GM18519 (cell line): ENCODE measurements around the gene N4BP3.

Experiments
- ATAC-seq: cut with Tn5 transposase; IDR thresholded peaks from one replicate; pipeline ENCODE4 v1.9.1; 2021; ENCODE audit warnings: mild to moderate bottlenecking, moderate library complexity; ENCODE audit not compliant: unreplicated experiment, low FRiP score

The N4BP3 gene

DNA sequence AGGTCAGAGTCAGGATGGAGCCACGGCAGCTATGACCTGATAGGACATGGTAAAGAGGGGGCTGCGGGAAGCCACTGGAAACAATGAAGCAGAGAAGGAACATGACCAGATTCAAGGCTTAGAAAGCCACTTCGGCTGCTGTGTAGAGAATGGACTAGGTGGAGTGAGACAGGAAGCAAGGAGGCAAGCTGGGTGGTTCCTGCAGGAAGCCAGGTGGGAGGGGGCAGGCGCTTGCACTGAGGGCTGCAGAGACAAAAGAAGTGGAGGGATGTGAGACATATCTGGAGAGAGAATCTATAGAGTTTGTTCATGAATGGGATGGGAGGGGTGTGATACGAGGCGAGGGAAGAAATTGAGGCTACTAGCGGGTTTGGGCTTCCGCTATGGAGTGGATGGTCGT lies 19.0 kb upstream of the N4BP3 start:
- no peak for ATAC-seq

DNA sequence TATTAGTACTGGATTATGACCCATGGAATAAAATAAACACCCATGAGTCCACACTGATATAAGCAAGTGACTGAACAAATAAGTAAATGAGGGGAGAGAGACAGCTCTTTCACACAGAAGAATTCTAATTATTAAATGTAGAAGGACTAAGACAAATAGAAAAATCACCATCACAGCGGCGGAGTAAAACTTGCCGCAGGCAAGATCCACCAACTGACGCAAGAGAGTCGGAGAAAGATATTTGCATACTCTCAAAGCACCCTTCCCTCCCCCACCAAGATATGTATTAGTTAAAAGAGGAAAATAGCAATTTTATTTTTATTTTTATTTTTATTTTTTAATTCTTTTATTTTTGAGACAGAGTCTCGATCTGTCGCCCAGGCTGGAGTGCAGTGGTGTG lies 14.6 kb upstream of the N4BP3 start:
- ATAC-seq, result no peak

DNA sequence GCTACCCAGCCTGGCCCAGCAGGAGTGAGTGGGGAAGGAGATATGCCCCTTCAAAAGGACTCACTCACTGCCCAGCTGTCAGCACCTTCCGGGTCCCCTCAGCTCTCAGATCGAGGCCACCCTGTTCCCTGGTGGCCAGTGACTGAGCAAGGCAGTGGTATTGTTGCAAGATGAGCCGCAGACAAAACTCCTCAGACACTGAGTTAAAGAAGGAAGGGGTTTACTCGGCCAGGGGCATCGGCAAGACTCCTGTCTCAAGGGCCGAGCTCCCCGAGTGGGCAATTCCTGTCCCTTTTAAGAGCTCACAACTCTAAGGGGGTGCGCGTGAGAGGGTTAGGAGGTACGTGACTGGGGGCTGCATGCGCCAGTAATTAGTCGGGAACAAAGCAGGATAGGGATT lies 9.7 kb upstream of the N4BP3 start:
- ATAC-seq, result no peak

DNA sequence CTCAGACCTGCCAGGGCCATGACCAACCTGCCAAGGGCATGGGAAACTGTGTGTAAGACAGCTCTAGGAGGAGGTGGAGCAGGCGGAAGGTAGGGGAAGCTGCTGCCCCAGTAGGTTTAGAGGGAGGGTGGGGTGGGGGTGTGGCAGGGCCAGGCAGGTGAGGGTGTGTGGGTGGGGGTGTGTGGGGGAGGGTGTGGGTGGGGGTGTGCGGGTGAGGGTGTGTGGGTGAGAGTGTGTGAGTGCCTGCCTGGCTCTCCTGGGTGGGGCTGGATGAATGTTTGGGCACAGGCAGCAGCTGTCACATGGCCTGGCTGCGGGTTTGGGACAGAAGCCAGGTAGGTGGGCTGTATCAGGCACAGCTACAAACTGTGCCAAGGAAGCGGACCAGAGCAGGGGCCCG lies 8.8 kb upstream of the N4BP3 start:
- no peak for ATAC-seq

- no peak for ATAC-seq
These were observed 7.2 kb upstream of the N4BP3 start for GRCh38 chr5:178106086-178106485.

GRCh38 chr5:178106556-178107239 lies 6.6 kb upstream of the N4BP3 start:
- ATAC-seq, result no peak

- ATAC-seq, result no peak
These were observed 5.5 kb upstream of the N4BP3 start for GRCh38 chr5:178107756-178108310.

- ATAC-seq, result no peak
These were observed 4.9 kb upstream of the N4BP3 start for GRCh38 chr5:178108446-178108845.

GRCh38 chr5:178108966-178109365 lies 4.4 kb upstream of the N4BP3 start:
- no peak for ATAC-seq

- no peak for ATAC-seq
These were observed 2.8 kb upstream of the N4BP3 start for GRCh38 chr5:178110511-178110910.

GRCh38 chr5:178111925-178112324 lies 1.4 kb upstream of the N4BP3 start:
- no peak for ATAC-seq

- ATAC-seq, result no peak
These were observed 787 bp upstream of the N4BP3 start for GRCh38 chr5:178112545-178112944.

DNA sequence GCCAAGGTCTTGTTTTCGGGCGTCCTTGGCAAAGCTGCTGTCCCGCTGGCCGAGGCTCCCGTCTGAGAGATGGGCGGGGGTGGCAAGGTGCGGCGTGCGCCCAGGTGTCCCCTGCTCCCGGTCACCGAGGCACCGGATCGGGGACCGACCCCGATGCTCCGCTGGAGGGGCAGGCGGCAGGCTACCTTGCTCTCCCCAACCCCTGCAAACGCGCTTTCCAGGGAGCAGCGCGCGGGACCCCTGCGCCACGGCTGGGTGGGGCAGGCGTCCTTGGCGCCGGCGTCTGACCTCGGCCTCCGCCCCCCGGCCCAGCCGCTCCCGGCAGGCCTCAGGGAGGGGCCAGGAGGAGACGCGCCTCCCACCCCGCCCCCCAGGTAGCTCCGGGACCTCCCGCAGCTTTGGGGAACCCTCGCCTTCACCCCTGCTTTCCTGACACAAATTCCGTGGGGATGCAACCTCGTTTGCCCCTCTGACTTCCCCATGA lies 551 bp downstream of the N4BP3 start:
- no peak for ATAC-seq

DNA sequence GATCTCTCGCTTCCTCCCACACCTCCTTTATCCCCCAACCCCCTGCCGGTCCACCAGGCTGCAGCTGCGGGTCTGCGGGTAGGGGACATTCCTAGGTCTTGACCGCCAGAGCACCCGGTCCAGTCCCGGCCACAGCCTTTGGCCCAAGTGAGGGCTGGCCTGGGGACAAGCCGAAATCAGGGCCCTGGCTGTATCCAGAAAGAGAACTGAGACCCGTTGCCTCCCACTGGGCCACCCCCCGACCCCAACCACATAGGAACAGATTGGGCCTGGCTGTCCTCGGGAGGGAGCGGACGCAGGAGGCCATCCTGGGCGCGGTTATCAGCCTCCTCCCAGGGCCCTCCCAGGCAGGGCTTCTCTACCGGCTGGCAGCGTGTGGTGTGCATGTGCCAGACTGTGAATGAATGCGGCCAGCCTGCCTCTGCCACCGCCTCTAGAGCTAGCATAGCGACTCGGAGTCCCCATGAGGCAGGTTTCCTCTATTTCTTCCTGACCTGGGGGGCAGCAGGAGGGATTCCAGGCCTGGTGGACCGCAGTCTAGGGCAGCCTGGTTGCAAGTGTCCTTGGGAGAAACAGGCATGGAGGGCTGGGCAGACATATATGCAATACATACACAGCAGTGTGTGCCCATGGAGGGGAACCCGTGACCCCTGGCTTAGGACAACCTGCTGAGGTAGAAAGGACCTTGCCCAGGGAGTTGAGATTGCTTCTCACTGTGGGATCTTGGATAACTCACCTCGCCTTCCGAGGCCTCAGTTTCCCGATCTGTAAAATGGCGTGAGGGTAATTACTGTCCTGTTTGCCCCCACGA lies 1.2 kb downstream of the N4BP3 start:
- ATAC-seq, result no peak

- ATAC-seq, result no peak
These were observed 1.9 kb downstream of the N4BP3 start for GRCh38 chr5:178115136-178115813.

GRCh38 chr5:178115814-178116142 lies 2.4 kb downstream of the N4BP3 start:
- ATAC-seq, result no peak

DNA sequence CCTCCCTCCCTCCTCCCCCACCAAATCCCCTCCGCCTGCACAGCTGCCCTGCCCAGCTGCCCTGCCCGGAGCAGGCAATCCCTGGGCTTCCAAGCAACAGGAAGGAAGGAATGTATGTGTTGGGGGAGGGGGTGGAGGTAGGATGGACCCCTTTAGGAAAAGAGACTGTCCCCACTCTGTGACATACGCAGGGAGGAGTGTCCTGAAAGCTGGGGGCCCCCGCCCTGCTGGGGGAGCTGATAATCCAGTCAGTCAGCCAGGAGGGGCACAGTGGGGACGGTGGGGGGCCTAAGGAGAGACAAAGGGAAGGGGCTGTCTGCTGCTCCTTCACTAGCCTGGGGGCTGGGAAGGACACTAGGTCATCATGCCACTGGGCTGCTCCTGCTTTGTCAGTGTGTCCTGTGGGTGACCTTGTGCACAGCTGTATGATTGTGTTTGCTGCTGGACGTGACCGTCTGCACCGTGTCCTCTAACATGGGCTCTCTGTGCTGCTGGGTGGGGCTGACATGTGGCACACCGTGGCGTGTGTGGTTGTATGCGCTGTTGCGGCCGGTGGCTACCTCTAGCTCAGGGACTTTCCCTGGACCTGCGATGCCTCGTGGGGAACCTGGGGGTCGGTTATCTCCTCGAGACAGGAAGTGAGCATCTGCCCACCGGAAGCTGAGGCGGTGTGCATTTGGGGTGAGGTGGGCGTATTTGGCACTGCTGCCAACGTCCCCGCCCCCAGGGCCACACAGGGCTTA lies 3.0 kb downstream of the N4BP3 start:
- no peak for ATAC-seq

GRCh38 chr5:178117923-178118701 lies 4.8 kb downstream of the N4BP3 start:
- ATAC-seq, result no peak

DNA sequence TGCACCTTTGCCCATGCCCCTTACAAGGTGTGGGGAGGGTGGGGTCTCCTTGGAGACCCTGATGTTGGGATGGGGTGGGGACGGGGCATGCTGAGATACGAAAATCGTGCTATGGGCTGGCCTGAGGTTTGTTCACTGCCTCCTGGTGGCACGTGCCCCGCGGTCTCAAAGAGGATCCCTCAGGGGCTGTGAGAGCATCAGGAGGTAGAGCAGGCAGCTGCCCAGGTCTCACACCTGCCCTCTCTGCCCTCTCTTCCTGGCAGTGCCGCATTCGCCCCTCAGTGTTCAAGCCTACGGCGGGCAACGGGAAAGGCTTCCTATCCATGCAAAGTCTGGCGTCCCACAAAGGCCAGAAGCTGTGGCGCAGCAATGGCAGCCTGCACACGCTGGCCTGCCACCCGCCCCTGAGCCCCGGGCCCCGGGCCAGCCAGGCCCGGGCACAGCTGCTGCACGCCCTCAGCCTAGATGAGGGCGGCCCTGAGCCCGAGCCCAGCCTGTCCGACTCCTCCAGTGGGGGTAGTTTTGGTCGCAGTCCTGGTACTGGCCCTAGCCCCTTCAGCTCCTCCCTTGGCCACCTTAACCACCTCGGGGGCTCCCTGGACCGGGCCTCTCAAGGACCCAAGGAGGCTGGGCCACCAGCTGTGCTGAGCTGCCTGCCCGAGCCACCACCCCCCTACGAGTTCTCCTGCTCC lies 6.7 kb downstream of the N4BP3 start:
- no peak for ATAC-seq
